ENCODE measurements around the gene TMUB1.

DNA sequence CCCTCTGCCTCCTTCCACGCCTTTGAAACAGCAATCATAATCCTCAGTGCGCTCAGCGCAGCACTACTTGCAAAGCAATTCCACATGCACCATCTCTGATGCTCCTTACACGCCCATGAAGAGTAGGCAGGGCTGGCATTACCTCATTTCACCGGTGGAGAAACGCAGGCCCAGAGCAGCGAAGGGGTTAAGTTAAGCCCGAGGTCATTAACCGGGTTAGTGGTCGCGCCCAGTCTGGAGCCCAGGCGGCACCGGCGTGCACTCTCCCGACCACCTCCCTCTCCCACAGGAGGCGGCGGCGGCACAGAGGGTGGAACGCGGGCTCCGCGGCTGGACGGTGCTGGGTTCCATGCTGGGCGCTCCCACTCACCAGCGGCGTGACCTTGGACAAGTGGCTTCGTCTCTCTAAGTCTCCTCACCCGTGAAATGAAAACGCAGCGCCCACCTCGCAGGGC is 3.2 kb downstream of the TMUB1 start:
- no peak for TF ChIP-seq POLR2A (IDR thresholded peaks at IDR 0.05)
- TF ChIP-seq, protein P1, sequence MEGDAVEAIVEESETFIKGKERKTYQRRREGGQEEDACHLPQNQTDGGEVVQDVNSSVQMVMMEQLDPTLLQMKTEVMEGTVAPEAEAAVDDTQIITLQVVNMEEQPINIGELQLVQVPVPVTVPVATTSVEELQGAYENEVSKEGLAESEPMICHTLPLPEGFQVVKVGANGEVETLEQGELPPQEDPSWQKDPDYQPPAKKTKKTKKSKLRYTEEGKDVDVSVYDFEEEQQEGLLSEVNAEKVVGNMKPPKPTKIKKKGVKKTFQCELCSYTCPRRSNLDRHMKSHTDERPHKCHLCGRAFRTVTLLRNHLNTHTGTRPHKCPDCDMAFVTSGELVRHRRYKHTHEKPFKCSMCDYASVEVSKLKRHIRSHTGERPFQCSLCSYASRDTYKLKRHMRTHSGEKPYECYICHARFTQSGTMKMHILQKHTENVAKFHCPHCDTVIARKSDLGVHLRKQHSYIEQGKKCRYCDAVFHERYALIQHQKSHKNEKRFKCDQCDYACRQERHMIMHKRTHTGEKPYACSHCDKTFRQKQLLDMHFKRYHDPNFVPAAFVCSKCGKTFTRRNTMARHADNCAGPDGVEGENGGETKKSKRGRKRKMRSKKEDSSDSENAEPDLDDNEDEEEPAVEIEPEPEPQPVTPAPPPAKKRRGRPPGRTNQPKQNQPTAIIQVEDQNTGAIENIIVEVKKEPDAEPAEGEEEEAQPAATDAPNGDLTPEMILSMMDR (IDR thresholded peaks at IDR 0.05), result no peak

All from heart left ventricle (tissue), 13 donors.